Measurements from ENCODE around the gene AOPEP.

Gene AOPEP

GRCh38 chr9:94952565-94953373, 226.3 kb downstream of the AOPEP start:
- Histone ChIP-seq H3K79me2 (ENCODE audit: control insufficient read depth, low read length) (no peaks in the 10 kb centered on the region), H3K9me3 (ENCODE audit: control insufficient read depth, insufficient read depth, low read length) (no peaks in the 10 kb centered on the region), H3K9me2 (replicated peaks; ENCODE audit: control insufficient read depth, low read length) (no peaks in the 10 kb centered on the region), H3K4me2 (ENCODE audit: low read length) (no peak overlapping the region), H3K27me3 (ENCODE audit: control insufficient read depth, low read length) (no peaks in the 10 kb centered on the region), H4K20me1 (ENCODE audit: control insufficient read depth, insufficient read depth, low read depth, low read length) (no peaks in the 10 kb centered on the region), H3K4me1 (ENCODE audit: control insufficient read depth, low read length) (peaks cover 6% of the 10 kb centered on the region), H3K27ac (ENCODE audit: low read depth, low read length) (no peak overlapping the region), H3K4me3 (ENCODE audit: low read length) (no peak overlapping the region), H3K36me3 (ENCODE audit: control insufficient read depth, low read length) (no peaks in the 10 kb centered on the region), H3F3A (ENCODE audit: control insufficient read depth, insufficient read depth) (no peaks in the 10 kb centered on the region)
- TF ChIP-seq EZH2phosphoT487 (IDR thresholded peaks at IDR 0.05; ENCODE audit: borderline replicate concordance, low read length) (no peak), CTCF (IDR thresholded peaks at IDR 0.05; ENCODE audit: low read depth, low read length, poor library complexity, severe bottlenecking) (no peak)

DNA sequence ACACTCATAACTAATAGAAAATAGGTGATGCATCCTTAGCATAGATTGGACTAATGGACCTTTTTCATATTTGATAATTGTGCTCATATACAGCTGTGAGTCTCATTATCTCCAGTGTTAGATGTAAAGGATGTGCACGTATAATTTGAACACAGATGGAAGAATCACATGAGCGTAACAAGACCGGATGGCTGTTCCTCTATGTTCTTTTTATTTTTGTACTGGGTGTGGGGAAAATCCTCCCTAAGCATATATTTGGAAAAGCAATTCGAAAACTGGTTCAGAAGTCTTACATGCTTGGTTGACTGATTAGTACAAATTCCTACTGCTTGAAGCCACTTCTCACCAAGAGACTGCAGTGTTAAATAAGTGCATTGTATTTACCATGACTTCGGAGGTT, 230.2 kb downstream of the AOPEP start:
- Histone ChIP-seq H3K9me3 (ENCODE audit: control insufficient read depth, insufficient read depth, low read length) (no peaks in the 10 kb centered on the region), H3K4me2 (ENCODE audit: low read length) (no peak overlapping the region), H3K36me3 (ENCODE audit: control insufficient read depth, low read length) (no peaks in the 10 kb centered on the region), H3F3A (ENCODE audit: control insufficient read depth, insufficient read depth) (no peaks in the 10 kb centered on the region), H3K27me3 (ENCODE audit: control insufficient read depth, low read length) (no peaks in the 10 kb centered on the region), H3K27ac (ENCODE audit: low read depth, low read length) (no peak overlapping the region), H3K4me1 (ENCODE audit: control insufficient read depth, low read length) (peaks cover 6% of the 10 kb centered on the region), H4K20me1 (ENCODE audit: control insufficient read depth, insufficient read depth, low read depth, low read length) (no peaks in the 10 kb centered on the region), H3K4me3 (ENCODE audit: low read length) (no peak overlapping the region), H3K79me2 (ENCODE audit: control insufficient read depth, low read length) (no peaks in the 10 kb centered on the region), H3K9me2 (replicated peaks; ENCODE audit: control insufficient read depth, low read length) (no peaks in the 10 kb centered on the region)
- TF ChIP-seq EZH2phosphoT487 (IDR thresholded peaks at IDR 0.05; ENCODE audit: borderline replicate concordance, low read length) (no peak), CTCF (IDR thresholded peaks at IDR 0.05; ENCODE audit: low read depth, low read length, poor library complexity, severe bottlenecking) (no peak)

GRCh38 chr9:94960964-94961363, 234.5 kb downstream of the AOPEP start:
- no peaks in the 10 kb centered on the region for H3K79me2 ChIP-seq (ENCODE audit: control insufficient read depth, low read length)
- no peaks in the 10 kb centered on the region for H3K36me3 ChIP-seq (ENCODE audit: control insufficient read depth, low read length)
- H4K20me1 ChIP-seq (ENCODE audit: control insufficient read depth, insufficient read depth, low read depth, low read length), result no peaks in the 10 kb centered on the region
- H3K27ac ChIP-seq (ENCODE audit: low read depth, low read length), result no peak overlapping the region
- H3K4me1 ChIP-seq (ENCODE audit: control insufficient read depth, low read length), result no peaks in the 10 kb centered on the region
- no peaks in the 10 kb centered on the region for H3K9me2 ChIP-seq (replicated peaks; ENCODE audit: control insufficient read depth, low read length)
- no peaks in the 10 kb centered on the region for H3F3A ChIP-seq (ENCODE audit: control insufficient read depth, insufficient read depth)
- H3K4me3 ChIP-seq (ENCODE audit: low read length), result no peak overlapping the region
- TF ChIP-seq CTCF (IDR thresholded peaks at IDR 0.05; ENCODE audit: low read depth, low read length, poor library complexity, severe bottlenecking), result no peak
- TF ChIP-seq EZH2phosphoT487 (IDR thresholded peaks at IDR 0.05; ENCODE audit: borderline replicate concordance, low read length), result no peak
- no peaks in the 10 kb centered on the region for H3K27me3 ChIP-seq (ENCODE audit: control insufficient read depth, low read length)
- no peak overlapping the region for H3K4me2 ChIP-seq (ENCODE audit: low read length)
- H3K9me3 ChIP-seq (ENCODE audit: control insufficient read depth, insufficient read depth, low read length), result no peaks in the 10 kb centered on the region

All from DOHH2 (cell line).